ENCODE results near the gene TTBK2.

Gene TTBK2

GRCh38 chr15:42705336-42705735 lies 215.2 kb downstream of the TTBK2 start:
- Histone ChIP-seq H3K36me3 (ENCODE audit: insufficient read depth, low read length) (peaks cover 24% of the 10 kb centered on the region), H3K4me3 (ENCODE audit: low read depth in 1 of 2, low read length in 2 of 2) (no peak overlapping the region), H3K27ac (ENCODE audit: low read depth, low read length) (no peak overlapping the region), H3K27me3 (ENCODE audit: control insufficient read depth in 1 of 2, insufficient read depth in 2 of 2, low read length in 2 of 2) (no peaks in the 10 kb centered on the region), H3K4me1 (ENCODE audit: insufficient read depth, low read length) (peaks cover 18% of the 10 kb centered on the region), H3K9ac (ENCODE audit: low read length) (no peak overlapping the region), H3K9me3 (ENCODE audit: low read length) (no peaks in the 10 kb centered on the region)

GRCh38 chr15:42704492-42704926 lies 216.1 kb downstream of the TTBK2 start:
- Histone ChIP-seq H3K9me3 (ENCODE audit: low read length) (no peaks in the 10 kb centered on the region), H3K9ac (ENCODE audit: low read length) (no peak overlapping the region), H3K4me1 (ENCODE audit: insufficient read depth, low read length) (peaks cover 18% of the 10 kb centered on the region), H3K27ac (ENCODE audit: low read depth, low read length) (no peak overlapping the region), H3K27me3 (ENCODE audit: control insufficient read depth in 1 of 2, insufficient read depth in 2 of 2, low read length in 2 of 2) (no peaks in the 10 kb centered on the region), H3K4me3 (ENCODE audit: low read depth in 1 of 2, low read length in 2 of 2) (no peak overlapping the region), H3K36me3 (ENCODE audit: insufficient read depth, low read length) (peaks cover 28% of the 10 kb centered on the region)

GRCh38 chr15:42696626-42697025 lies 224.0 kb downstream of the TTBK2 start:
- H3K36me3 ChIP-seq (ENCODE audit: insufficient read depth, low read length), result peaks cover 81% of the 10 kb centered on the region
- H3K9ac ChIP-seq (ENCODE audit: low read length), result no peak overlapping the region
- H3K27ac ChIP-seq (ENCODE audit: low read depth, low read length), result no peak overlapping the region
- H3K9me3 ChIP-seq (ENCODE audit: low read length), result no peaks in the 10 kb centered on the region
- no peaks in the 10 kb centered on the region for H3K27me3 ChIP-seq (ENCODE audit: control insufficient read depth in 1 of 2, insufficient read depth in 2 of 2, low read length in 2 of 2)
- no peaks in the 10 kb centered on the region for H3K4me1 ChIP-seq (ENCODE audit: insufficient read depth, low read length)
- H3K4me3 ChIP-seq (ENCODE audit: low read depth in 1 of 2, low read length in 2 of 2), result no peak overlapping the region

- Histone ChIP-seq H3K27ac (ENCODE audit: low read depth, low read length) (no peak overlapping the region), H3K27me3 (ENCODE audit: control insufficient read depth in 1 of 2, insufficient read depth in 2 of 2, low read length in 2 of 2) (no peaks in the 10 kb centered on the region), H3K9ac (ENCODE audit: low read length) (no peak overlapping the region), H3K36me3 (ENCODE audit: insufficient read depth, low read length) (peaks cover 77% of the 10 kb centered on the region), H3K9me3 (ENCODE audit: low read length) (no peaks in the 10 kb centered on the region), H3K4me3 (ENCODE audit: low read depth in 1 of 2, low read length in 2 of 2) (no peak overlapping the region), H3K4me1 (ENCODE audit: insufficient read depth, low read length) (no peaks in the 10 kb centered on the region)
Observed at GRCh38 chr15:42695527-42696071, 225.0 kb downstream of the TTBK2 start.

- Histone ChIP-seq H3K36me3 (ENCODE audit: insufficient read depth, low read length) (peaks cover 81% of the 10 kb centered on the region), H3K9me3 (ENCODE audit: low read length) (no peaks in the 10 kb centered on the region), H3K27ac (ENCODE audit: low read depth, low read length) (no peak overlapping the region)
Observed at GRCh38 chr15:42694398-42694797, 226.2 kb downstream of the TTBK2 start.

GRCh38 chr15:42693942-42694341 lies 226.6 kb downstream of the TTBK2 start:
- Histone ChIP-seq H3K27me3 (ENCODE audit: control insufficient read depth in 1 of 2, insufficient read depth in 2 of 2, low read length in 2 of 2) (no peaks in the 10 kb centered on the region), H3K27ac (ENCODE audit: low read depth, low read length) (no peak overlapping the region), H3K9ac (ENCODE audit: low read length) (no peak overlapping the region), H3K9me3 (ENCODE audit: low read length) (no peaks in the 10 kb centered on the region), H3K4me1 (ENCODE audit: insufficient read depth, low read length) (no peaks in the 10 kb centered on the region), H3K36me3 (ENCODE audit: insufficient read depth, low read length) (peaks cover 86% of the 10 kb centered on the region), H3K4me3 (ENCODE audit: low read depth in 1 of 2, low read length in 2 of 2) (no peak overlapping the region)

More at GRCh38 chr15:42694398-42694797, 226.2 kb downstream of the TTBK2 start:
- H3K4me1 ChIP-seq (ENCODE audit: insufficient read depth, low read length), result no peaks in the 10 kb centered on the region
- no peaks in the 10 kb centered on the region for H3K27me3 ChIP-seq (ENCODE audit: control insufficient read depth in 1 of 2, insufficient read depth in 2 of 2, low read length in 2 of 2)
- no peak overlapping the region for H3K4me3 ChIP-seq (ENCODE audit: low read depth in 1 of 2, low read length in 2 of 2)
- no peak overlapping the region for H3K9ac ChIP-seq (ENCODE audit: low read length)

- Histone ChIP-seq H3K4me1 (ENCODE audit: insufficient read depth, low read length) (no peaks in the 10 kb centered on the region), H3K9me3 (ENCODE audit: low read length) (no peaks in the 10 kb centered on the region), H3K36me3 (ENCODE audit: insufficient read depth, low read length) (peaks cover 87% of the 10 kb centered on the region), H3K27me3 (ENCODE audit: control insufficient read depth in 1 of 2, insufficient read depth in 2 of 2, low read length in 2 of 2) (no peaks in the 10 kb centered on the region), H3K9ac (ENCODE audit: low read length) (no peak overlapping the region), H3K27ac (ENCODE audit: low read depth, low read length) (no peak overlapping the region), H3K4me3 (ENCODE audit: low read depth in 1 of 2, low read length in 2 of 2) (no peak overlapping the region)
Observed at GRCh38 chr15:42693496-42693895, 227.1 kb downstream of the TTBK2 start.

GRCh38 chr15:42692997-42693396 lies 227.6 kb downstream of the TTBK2 start:
- H3K27ac ChIP-seq (ENCODE audit: low read depth, low read length), result no peak overlapping the region
- no peaks in the 10 kb centered on the region for H3K27me3 ChIP-seq (ENCODE audit: control insufficient read depth in 1 of 2, insufficient read depth in 2 of 2, low read length in 2 of 2)
- no peaks in the 10 kb centered on the region for H3K9me3 ChIP-seq (ENCODE audit: low read length)
- no peak overlapping the region for H3K4me3 ChIP-seq (ENCODE audit: low read depth in 1 of 2, low read length in 2 of 2)
- H3K4me1 ChIP-seq (ENCODE audit: insufficient read depth, low read length), result no peaks in the 10 kb centered on the region
- H3K9ac ChIP-seq (ENCODE audit: low read length), result no peak overlapping the region
- H3K36me3 ChIP-seq (ENCODE audit: insufficient read depth, low read length), result peaks cover 87% of the 10 kb centered on the region

GRCh38 chr15:42692536-42692935 lies 228.0 kb downstream of the TTBK2 start:
- no peaks in the 10 kb centered on the region for H3K9me3 ChIP-seq (ENCODE audit: low read length)
- H3K27me3 ChIP-seq (ENCODE audit: control insufficient read depth in 1 of 2, insufficient read depth in 2 of 2, low read length in 2 of 2), result no peaks in the 10 kb centered on the region
- H3K36me3 ChIP-seq (ENCODE audit: insufficient read depth, low read length), result peaks cover 87% of the 10 kb centered on the region
- H3K4me3 ChIP-seq (ENCODE audit: low read depth in 1 of 2, low read length in 2 of 2), result no peak overlapping the region
- no peak overlapping the region for H3K27ac ChIP-seq (ENCODE audit: low read depth, low read length)
- H3K4me1 ChIP-seq (ENCODE audit: insufficient read depth, low read length), result no peaks in the 10 kb centered on the region
- no peak overlapping the region for H3K9ac ChIP-seq (ENCODE audit: low read length)

- no peaks in the 10 kb centered on the region for H3K27me3 ChIP-seq (ENCODE audit: control insufficient read depth in 1 of 2, insufficient read depth in 2 of 2, low read length in 2 of 2)
- no peaks in the 10 kb centered on the region for H3K4me1 ChIP-seq (ENCODE audit: insufficient read depth, low read length)
- H3K9me3 ChIP-seq (ENCODE audit: low read length), result no peaks in the 10 kb centered on the region
- peaks cover 87% of the 10 kb centered on the region for H3K36me3 ChIP-seq (ENCODE audit: insufficient read depth, low read length)
- no peak overlapping the region for H3K27ac ChIP-seq (ENCODE audit: low read depth, low read length)
- H3K9ac ChIP-seq (ENCODE audit: low read length), result no peak overlapping the region
- no peak overlapping the region for H3K4me3 ChIP-seq (ENCODE audit: low read depth in 1 of 2, low read length in 2 of 2)
Observed at GRCh38 chr15:42691770-42692169, 228.8 kb downstream of the TTBK2 start.

GRCh38 chr15:42691308-42691707 lies 229.3 kb downstream of the TTBK2 start:
- Histone ChIP-seq H3K36me3 (ENCODE audit: insufficient read depth, low read length) (peaks cover 87% of the 10 kb centered on the region), H3K9me3 (ENCODE audit: low read length) (no peaks in the 10 kb centered on the region), H3K4me3 (ENCODE audit: low read depth in 1 of 2, low read length in 2 of 2) (no peak overlapping the region), H3K9ac (ENCODE audit: low read length) (no peak overlapping the region), H3K4me1 (ENCODE audit: insufficient read depth, low read length) (no peaks in the 10 kb centered on the region), H3K27ac (ENCODE audit: low read depth, low read length) (no peak overlapping the region), H3K27me3 (ENCODE audit: control insufficient read depth in 1 of 2, insufficient read depth in 2 of 2, low read length in 2 of 2) (no peaks in the 10 kb centered on the region)
